GM21381 (cell line): Measurements from ENCODE around the gene DOP1A.

Source experiments
- ATAC-seq: cut with Tn5 transposase; IDR thresholded peaks from one replicate; pipeline ENCODE4 v1.9.1; 2021; ENCODE audit warnings: mild to moderate bottlenecking, moderate library complexity; ENCODE audit not compliant: unreplicated experiment

The DOP1A gene

GRCh38 chr6:83067448-83068439 is at the start of gene DOP1A:
DOP1A (plus strand) TSS chr6:83067671; CDS start chr6:83096978, 29,307 bp downstream.
- ATAC-seq = peak; percentile 84

- no peak for ATAC-seq
Observed at GRCh38 chr6:83019741-83020140, 47.7 kb upstream of the DOP1A start.

GRCh38 chr6:83031689-83032088 is 35.8 kb upstream of the DOP1A start:
- no peak for ATAC-seq

- ATAC-seq = no peak
Observed at GRCh38 chr6:83038246-83038645, 29.2 kb upstream of the DOP1A start.

GRCh38 chr6:83042467-83043053 is 24.9 kb upstream of the DOP1A start:
- ATAC-seq = no peak

GRCh38 chr6:83044091-83044768 is 23.2 kb upstream of the DOP1A start:
- no peak for ATAC-seq

GRCh38 chr6:83047065-83047754 is 20.3 kb upstream of the DOP1A start:
- ATAC-seq = no peak

GRCh38 chr6:83051377-83052172 is 15.9 kb upstream of the DOP1A start:
- ATAC-seq = no peak

- no peak for ATAC-seq
Observed at GRCh38 chr6:83053678-83054077, 13.8 kb upstream of the DOP1A start.

GRCh38 chr6:83055366-83055964 is 12.0 kb upstream of the DOP1A start:
- peak; percentile 59 for ATAC-seq

GRCh38 chr6:83057705-83058321 is 9.7 kb upstream of the DOP1A start:
- ATAC-seq = peak; percentile 67

GRCh38 chr6:83061190-83061589 is 6.3 kb upstream of the DOP1A start:
- no peak for ATAC-seq

- no peak for ATAC-seq
Observed at GRCh38 chr6:83062225-83062624, 5.2 kb upstream of the DOP1A start.

GRCh38 chr6:83065511-83066192 is 1.8 kb upstream of the DOP1A start, which contains the start of gene UBE3D:
UBE3D (minus strand) TSS chr6:83065841; CDS start chr6:83065718, 123 bp downstream.
- peak; percentile 67 for ATAC-seq

GRCh38 chr6:83068616-83069015 is 1.1 kb downstream of the DOP1A start:
- ATAC-seq = no peak

- ATAC-seq = no peak
Observed at GRCh38 chr6:83069633-83070032, 2.2 kb downstream of the DOP1A start.

- ATAC-seq = peak; percentile 50
Observed at GRCh38 chr6:83071023-83071422, 3.6 kb downstream of the DOP1A start.

GRCh38 chr6:83071707-83072106 is 4.2 kb downstream of the DOP1A start:
- ATAC-seq = no peak

GRCh38 chr6:83072726-83073125 is 5.3 kb downstream of the DOP1A start:
- ATAC-seq = no peak
